Measurements from ENCODE around the gene RECQL5.

Gene RECQL5

GRCh38 chr17:75628425-75628824 lies 38.5 kb downstream of the RECQL5 start:
- peaks cover 0 to 57% of the 10 kb centered on the region in 2 experiments; a peak in 1 of 3 replicates for H3K36me3 ChIP-seq (ENCODE audit: control insufficient read depth in 2 of 2, insufficient read depth in 1 of 2, low read length in 2 of 2)
- no peak overlapping the region for H3K27ac ChIP-seq (ENCODE audit: extremely low read depth, low read depth, low read length)
- no peaks in the 10 kb centered on the region for H3K9me3 ChIP-seq (ENCODE audit: control insufficient read depth, insufficient read depth, low read depth, low read length)
- ChIA-PET CTCF (interaction anchor here (0.7 to 10.6 kb wide), 6 partner anchors 9 to 120 kb away, joined by 4 to 410 read pairs (median 12); a partner anchor contains a TSS), POLR2A (interaction anchor here (0.6 to 0.8 kb wide), 2 partner anchors 51 to 68 kb away, joined by 3 to 6 read pairs; no protein-coding TSS in a partner anchor)
- H3K4me3 ChIP-seq (ENCODE audit: low read depth, low read length), result no peak overlapping the region
- TF ChIP-seq, protein P1, sequence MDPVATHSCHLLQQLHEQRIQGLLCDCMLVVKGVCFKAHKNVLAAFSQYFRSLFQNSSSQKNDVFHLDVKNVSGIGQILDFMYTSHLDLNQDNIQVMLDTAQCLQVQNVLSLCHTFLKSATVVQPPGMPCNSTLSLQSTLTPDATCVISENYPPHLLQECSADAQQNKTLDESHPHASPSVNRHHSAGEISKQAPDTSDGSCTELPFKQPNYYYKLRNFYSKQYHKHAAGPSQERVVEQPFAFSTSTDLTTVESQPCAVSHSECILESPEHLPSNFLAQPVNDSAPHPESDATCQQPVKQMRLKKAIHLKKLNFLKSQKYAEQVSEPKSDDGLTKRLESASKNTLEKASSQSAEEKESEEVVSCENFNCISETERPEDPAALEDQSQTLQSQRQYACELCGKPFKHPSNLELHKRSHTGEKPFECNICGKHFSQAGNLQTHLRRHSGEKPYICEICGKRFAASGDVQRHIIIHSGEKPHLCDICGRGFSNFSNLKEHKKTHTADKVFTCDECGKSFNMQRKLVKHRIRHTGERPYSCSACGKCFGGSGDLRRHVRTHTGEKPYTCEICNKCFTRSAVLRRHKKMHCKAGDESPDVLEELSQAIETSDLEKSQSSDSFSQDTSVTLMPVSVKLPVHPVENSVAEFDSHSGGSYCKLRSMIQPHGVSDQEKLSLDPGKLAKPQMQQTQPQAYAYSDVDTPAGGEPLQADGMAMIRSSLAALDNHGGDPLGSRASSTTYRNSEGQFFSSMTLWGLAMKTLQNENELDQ (tag by site-specific recombination; IDR thresholded peaks at IDR 0.05; ENCODE audit: low read depth), result no peak
- TF ChIP-seq ZNF660 (tag by site-specific recombination; IDR thresholded peaks at IDR 0.05) (no peak), ZXDB (tag by site-specific recombination; IDR thresholded peaks at IDR 0.05) (no peak), ZSCAN5A (tag by site-specific recombination; IDR thresholded peaks at IDR 0.05) (no peak), ZNF426 (tag by site-specific recombination; IDR thresholded peaks at IDR 0.05) (no peak), ZNF23 (tag by site-specific recombination; IDR thresholded peaks at IDR 0.05; ENCODE audit: borderline replicate concordance) (no peak), ZNF24 (tag by site-specific recombination; IDR thresholded peaks at IDR 0.05) (no peak), SALL2 (tag by site-specific recombination; IDR thresholded peaks at IDR 0.05; ENCODE audit: borderline replicate concordance) (no peak), ZBTB7A (tag by site-specific recombination; IDR thresholded peaks at IDR 0.05; ENCODE audit: low read depth) (no peak), ZNF623 (tag by site-specific recombination; IDR thresholded peaks at IDR 0.05) (no peak)
- TF ChIP-seq, protein P2, sequence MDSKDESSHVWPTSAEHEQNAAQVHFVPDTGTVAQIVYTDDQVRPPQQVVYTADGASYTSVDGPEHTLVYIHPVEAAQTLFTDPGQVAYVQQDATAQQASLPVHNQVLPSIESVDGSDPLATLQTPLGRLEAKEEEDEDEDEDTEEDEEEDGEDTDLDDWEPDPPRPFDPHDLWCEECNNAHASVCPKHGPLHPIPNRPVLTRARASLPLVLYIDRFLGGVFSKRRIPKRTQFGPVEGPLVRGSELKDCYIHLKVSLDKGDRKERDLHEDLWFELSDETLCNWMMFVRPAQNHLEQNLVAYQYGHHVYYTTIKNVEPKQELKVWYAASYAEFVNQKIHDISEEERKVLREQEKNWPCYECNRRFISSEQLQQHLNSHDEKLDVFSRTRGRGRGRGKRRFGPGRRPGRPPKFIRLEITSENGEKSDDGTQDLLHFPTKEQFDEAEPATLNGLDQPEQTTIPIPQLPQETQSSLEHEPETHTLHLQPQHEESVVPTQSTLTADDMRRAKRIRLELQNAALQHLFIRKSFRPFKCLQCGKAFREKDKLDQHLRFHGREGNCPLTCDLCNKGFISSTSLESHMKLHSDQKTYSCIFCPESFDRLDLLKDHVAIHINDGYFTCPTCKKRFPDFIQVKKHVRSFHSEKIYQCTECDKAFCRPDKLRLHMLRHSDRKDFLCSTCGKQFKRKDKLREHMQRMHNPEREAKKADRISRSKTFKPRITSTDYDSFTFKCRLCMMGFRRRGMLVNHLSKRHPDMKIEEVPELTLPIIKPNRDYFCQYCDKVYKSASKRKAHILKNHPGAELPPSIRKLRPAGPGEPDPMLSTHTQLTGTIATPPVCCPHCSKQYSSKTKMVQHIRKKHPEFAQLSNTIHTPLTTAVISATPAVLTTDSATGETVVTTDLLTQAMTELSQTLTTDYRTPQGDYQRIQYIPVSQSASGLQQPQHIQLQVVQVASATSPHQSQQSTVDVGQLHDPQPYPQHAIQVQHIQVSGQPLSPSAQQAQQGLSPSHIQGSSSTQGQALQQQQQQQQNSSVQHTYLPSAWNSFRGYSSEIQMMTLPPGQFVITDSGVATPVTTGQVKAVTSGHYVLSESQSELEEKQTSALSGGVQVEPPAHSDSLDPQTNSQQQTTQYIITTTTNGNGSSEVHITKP (tag by site-specific recombination; IDR thresholded peaks at IDR 0.05), result no peak
- peaks cover 4% of the 10 kb centered on the region for H3K4me1 ChIP-seq (ENCODE audit: control insufficient read depth, insufficient read depth, low read length)

- Histone ChIP-seq H3K27ac (ENCODE audit: extremely low read depth, low read depth, low read length) (no peak overlapping the region), H3K4me1 (ENCODE audit: control insufficient read depth, insufficient read depth, low read length) (no peaks in the 10 kb centered on the region), H3K9me3 (ENCODE audit: control insufficient read depth, insufficient read depth, low read depth, low read length) (no peaks in the 10 kb centered on the region), H3K4me3 (ENCODE audit: low read depth, low read length) (no peak overlapping the region), H3K36me3 (ENCODE audit: control insufficient read depth in 2 of 2, insufficient read depth in 1 of 2, low read length in 2 of 2) (peaks cover 0 to 53% of the 10 kb centered on the region in 2 experiments; a peak in 1 of 3 replicates)
- ChIA-PET POLR2A (no interaction called here), CTCF (interaction anchor here (1.1 to 5.0 kb wide), 6 partner anchors 8 to 154 kb away, joined by 3 to 50 read pairs (median 7); no protein-coding TSS in a partner anchor)
- TF ChIP-seq ZNF423 (tag by site-specific recombination; IDR thresholded peaks at IDR 0.05) (no peak), ZNF266 (tag by site-specific recombination; IDR thresholded peaks at IDR 0.05; ENCODE audit: low read depth) (no peak), GFI1B (tag by site-specific recombination; IDR thresholded peaks at IDR 0.05) (no peak), ZNF776 (tag by site-specific recombination; IDR thresholded peaks at IDR 0.05; ENCODE audit: borderline replicate concordance) (no peak), KLF7 (tag by site-specific recombination; IDR thresholded peaks at IDR 0.05; ENCODE audit: borderline replicate concordance) (no peak), ZNF433 (tag by site-specific recombination; IDR thresholded peaks at IDR 0.05; ENCODE audit: low read depth) (no peak), ZNF354C (tag by site-specific recombination; IDR thresholded peaks at IDR 0.05; ENCODE audit: borderline replicate concordance, low read depth) (no peak), HIC1 (tag by site-specific recombination; IDR thresholded peaks at IDR 0.05) (0 out of 2 replicates have a peak, but pooled peaks have one; percentile 20), BCL11A (tag by site-specific recombination; IDR thresholded peaks at IDR 0.05; ENCODE audit: low read depth) (peak; percentile 63; the same call in 1 of the 2 replicates), BCL11B (tag by site-specific recombination; IDR thresholded peaks at IDR 0.05; ENCODE audit: low read depth) (0 out of 2 replicates have a peak, but pooled peaks have one; percentile 71), SCRT2 (tag by site-specific recombination; IDR thresholded peaks at IDR 0.05) (no peak), ZBTB26 (tag by site-specific recombination; optimal IDR thresholded peaks at IDR 0.05) (no peak)
These were observed 39.9 kb downstream of the RECQL5 start for GRCh38 chr17:75627094-75627493.
